NK-92 (cell line): ENCODE measurements around the gene SSH3.
A peak's percentile ranks its signal among the peaks of the same experiment; 100 is the strongest.

Experiments
- DNase-seq: peaks from one replicate; lab custom pipeline; 2025; ENCODE audit not compliant: unreplicated experiment; lab: John Stamatoyannopoulos, UW

The SSH3 gene

DNA sequence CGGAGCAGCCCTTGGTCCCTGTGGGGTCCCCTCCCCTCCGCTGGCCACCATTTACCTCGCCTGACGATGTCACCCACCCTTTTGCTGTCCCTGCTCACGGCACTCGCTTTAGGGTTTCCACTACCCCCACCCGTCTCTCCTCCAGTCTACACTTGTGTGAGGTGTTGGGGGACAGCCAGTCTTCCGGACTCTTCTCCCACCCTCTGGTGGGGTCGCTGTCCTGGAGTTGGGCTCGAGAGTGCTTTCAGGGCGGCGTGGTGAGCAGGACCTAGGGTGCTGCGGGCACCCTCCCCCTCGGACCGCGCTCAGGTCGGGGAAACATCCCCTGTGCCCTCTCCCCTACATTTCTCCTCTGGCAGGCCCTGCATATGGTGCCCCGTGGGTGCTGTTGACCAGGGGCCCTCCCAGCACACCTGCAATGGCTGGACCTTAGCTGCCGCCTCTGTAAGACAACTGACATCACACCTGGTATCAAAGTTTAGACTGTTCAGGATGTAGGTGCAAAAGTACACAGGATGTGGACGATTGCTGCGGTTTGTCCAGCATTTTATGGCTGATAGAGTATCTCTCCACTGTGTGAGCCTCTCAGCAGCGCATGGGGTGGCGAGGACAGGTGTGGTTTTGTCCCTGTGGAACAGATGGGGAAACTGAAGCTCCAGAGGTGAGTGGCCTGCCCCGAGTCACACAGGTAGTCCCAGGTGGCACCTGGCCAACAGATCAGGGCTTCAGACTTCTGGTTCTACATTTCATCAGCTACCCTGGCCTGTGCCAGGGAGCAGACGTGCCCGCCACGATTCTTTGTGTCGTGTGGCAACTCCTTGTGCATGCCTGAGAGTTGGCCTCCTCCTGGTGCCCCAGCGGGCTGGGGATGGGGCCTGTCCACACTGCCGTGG, 35.9 kb upstream of the SSH3 start:
- DNase-seq, result no peak

DNA sequence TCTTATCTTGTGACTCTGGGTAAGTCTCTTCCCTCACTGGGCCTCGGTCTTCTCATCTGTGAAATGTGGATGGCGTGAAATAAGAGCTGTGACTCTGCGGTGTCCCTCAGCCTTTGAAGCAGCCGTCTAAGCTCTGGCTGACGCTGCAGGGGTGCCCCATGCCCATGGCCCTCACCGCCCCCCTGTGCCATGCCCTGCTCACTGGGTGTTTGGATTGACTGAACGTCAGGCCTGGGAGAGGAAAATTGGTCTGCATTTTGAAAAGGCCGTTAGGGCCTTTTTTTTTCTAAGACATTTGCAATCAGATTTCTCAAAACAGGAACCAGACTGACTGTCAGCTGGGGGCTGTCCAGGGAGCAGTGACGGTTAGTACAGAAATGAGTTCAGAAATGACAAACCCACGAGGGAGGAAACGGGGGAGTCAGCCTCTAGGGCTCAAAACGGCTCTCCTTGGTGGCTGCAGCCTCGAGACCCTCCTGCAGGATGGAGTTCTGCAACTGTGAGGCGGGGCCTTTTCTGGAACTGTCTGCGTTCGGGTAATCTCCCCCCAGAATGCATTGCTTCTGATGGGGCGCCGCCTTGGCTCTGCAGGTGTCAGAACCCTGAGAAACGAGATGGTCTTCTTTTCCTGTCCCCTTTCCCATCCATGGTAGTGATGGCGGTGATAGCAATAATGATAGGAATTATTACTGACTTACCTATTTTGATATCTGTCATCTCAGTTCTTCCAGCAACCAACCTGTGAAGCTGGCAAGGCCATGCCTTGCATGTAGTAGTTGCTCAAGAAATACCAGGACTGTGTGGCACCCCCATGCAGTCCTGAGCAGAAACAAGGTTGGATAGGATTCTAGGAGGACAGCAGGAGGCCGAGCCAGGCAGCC, 35.0 kb upstream of the SSH3 start:
- no peak for DNase-seq

DNA sequence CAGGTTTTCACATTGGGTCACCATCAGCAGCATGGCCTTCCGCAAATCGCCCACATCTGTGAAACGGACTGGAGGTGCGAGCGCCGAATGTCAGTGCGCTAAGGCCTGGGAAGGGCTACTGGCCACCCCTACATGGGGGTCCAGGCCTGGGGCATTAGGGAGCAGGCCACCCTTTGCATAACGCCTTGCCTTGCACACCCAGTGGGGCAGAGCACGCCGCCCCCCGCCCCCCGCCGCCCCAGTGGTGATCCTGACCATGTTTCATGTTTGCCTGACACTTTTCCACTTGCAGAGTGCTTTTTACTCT, 34.4 kb upstream of the SSH3 start:
- no peak for DNase-seq

DNA sequence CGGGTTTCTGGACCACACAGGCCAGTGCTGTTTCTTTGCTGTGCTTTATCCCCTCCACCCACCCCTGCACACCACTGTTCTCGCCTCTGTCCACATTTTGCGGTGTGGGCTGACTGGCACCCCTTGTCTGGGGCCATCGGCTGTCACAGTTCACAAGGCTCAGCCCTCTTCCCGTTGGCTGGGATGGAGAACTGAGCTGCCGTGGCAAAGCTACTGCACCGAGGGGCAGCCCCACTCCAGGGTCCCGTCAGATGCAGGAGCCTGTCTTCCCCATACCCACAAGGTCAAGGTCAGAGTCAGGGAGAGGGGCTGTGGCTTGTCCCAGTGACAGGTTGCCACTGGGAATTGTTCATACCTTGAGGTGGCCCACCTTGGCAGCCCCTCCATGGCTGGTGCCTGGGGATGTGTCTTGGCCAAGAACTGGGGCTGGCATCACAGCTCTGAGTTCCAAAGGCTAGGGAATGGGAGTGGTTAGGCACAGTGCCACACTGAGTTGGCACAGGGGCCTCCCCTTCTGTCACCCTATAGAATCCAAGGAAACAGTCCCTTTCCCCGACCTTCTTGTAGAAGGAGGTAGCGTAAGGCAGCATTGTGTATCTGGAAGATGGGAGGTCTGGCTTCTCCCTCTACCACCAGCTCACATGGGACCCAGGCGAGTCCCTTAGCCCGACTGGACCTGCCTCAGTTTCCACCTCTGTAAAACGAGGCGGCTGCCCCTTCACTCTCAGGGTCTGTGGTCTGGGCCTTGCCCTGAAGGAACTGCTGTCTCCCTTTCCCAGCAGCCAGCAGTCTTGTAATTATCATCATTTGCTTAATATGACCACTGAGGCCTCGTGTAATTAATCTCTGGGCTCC, 33.7 kb upstream of the SSH3 start:
- DNase-seq, result no peak

DNA sequence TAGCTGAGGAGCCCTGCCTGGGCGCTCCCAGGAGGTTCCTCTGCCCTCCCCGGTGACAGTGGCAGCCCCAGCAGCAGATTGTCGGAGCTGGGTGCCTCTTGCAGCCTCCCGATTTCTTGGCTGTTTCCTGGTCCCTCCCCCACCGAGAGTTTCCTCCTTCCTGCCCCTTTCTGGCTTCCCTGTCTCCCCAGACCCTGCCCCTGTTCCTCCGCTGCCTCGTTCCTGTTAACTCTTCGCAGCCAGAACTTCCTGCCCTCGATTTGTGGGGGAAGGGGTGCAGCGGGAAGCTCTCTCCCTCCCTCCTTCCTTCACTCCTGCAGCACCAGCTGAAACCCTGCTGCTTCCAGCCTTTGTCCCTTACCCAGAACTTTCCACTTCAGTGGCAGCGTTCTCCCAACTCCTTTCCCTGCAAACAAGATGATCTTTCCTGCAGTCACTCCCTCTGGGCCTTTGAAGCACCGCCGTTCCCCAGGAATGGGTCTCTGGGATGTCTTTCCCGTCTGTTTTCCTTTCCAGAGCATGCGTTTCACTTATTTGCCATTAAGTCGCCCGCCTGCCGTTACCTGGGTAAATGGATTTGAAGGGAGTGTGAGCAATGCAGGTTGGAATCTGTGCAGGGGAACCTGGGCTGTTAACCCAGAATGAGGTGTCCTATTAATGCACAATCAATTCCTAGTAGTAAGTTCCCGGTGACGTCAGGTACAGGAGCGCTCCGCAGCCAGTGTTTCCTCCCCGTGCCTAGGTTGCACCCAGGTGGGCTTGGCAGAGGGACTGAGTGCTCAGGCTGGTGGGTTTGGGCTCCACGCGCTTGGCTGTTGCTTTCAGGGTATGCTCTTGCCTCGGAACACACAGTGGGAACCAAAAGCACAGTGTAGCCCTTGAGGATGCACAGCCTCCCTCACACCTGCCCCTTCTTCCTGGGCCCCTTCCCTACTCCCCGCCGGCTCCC, 32.8 kb upstream of the SSH3 start:
- no peak for DNase-seq

DNA sequence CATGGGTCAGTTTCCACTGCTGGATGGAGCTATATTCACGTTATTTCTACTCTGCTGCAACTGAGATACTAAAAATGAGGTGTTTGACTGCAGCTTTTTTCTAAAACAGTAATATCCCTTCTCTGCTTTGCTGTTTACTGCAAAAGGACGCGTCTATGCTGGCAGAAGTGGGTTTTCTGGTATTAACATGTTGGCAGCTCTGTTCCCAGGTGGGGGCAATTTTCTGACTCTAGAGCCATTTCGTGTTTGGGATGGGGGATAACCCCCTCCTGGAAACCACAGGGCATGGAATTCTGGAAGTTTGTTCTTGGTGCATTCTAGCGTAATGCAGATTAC, 32.2 kb upstream of the SSH3 start:
- no peak for DNase-seq

DNA sequence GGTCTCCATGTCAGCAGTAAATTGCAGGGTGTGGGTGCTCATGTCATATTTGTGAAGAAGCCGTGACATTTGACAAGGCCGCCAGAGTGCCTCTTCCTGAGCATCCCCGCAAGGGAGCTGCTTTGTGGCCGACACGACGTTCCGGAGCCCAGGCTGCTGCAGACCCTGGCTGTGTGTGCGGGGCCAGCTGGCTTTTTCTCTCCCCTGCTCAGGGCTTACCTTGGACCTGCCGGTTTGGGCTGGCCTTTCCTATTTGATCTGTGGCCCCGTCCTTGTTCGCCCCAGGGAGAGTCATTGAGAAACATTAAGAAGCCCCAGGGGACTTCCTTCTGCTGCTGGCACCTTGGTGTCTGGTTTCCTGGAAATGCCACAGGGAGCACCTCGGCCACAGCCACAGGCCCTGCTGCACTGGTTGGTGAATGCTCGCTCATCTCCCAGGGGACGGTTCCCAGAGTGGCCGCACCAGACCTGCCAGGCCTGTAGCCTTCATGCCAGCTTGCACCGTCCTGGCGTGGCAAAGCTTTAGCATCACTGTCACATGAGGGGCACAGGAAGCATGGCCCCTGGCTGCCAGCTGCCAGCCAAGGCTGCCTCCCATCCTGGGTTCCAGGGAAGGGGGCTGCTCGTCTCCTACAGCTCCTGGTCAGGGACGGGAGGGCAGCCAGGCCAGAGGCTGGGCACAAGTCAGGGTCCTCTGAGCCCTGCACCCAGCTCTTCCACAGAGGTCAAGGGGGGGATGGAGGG, 31.6 kb upstream of the SSH3 start:
- no peak for DNase-seq

DNA sequence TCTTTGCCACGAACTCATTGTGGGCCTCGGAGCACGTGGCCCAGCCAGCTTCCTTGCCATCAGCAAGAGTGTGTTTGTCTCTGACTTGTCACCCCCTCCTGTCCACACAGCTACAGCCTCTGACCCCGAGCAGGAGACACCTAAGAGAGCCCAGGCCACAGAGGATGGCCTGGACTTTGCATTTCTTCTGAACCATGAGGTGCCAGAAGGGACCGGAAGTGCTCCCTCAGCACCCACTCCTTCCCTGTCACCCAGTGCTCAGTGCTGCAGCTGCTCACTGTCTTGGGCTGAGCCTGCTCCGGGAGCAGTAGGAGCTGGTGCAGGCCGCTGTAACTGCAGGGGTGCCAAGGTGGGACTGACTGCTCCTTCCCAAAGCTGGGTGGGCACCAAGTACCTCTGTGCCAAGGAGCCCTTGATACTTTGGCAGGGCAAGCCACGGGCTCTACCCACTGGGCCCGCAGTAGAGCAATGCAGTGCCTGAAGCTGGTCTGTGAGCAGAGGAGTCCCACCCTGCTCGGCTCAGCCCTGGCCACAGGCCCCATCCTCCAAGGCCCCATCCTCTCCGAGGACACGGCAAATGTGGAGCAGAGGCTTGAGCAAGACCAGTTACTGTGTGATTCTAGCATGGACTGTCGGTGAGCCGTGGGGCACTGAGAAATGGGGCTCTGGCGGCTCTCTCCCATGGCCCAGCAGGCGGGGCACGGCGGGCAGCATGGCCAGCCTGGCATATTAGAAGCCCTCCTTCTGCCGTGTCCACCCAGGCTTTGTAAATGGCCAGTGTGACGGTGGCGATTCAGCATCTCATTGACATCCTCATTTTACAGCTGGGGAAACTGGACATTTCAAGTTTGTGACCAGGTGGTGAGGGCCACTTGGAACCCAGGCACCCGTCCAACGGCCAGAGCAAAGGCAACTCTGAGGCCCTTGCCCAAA, 30.7 kb upstream of the SSH3 start:
- DNase-seq, result no peak

DNA sequence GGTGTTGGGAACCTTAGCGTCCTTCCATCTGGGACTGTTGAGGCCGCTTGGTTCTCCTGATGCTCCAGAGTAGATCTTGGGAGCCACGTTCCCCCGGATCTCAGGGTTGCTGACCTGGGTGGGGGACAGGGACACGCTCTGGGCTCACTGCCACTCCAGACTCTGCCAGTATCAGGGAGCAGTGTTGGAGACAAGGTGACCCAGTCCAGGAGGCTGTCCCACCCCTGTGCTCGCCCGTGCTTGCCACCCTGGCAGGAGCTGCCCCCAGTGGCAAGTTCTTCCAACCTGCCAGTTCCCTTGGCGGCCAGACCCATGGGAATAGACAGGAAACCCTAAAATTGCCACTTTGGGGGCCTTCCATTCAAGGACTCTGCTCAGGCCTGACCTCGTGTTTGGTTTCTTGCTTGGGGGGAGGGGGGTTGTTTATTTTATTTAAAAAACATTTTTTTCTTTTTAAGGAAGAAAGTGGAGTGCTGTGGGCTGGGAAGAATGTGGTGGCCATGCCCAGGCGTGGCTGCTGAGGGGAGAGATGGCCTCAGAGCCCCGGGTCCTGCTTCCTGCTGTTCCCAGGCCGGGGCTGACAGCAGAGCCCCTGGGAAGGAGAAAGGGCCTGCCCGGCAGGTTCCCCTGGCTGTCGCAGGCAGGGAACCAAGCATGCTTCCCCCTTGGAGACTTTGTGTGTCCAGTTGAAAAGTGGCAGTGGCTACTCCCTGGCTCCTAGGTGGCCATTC, 29.9 kb upstream of the SSH3 start:
- DNase-seq, result no peak

DNA sequence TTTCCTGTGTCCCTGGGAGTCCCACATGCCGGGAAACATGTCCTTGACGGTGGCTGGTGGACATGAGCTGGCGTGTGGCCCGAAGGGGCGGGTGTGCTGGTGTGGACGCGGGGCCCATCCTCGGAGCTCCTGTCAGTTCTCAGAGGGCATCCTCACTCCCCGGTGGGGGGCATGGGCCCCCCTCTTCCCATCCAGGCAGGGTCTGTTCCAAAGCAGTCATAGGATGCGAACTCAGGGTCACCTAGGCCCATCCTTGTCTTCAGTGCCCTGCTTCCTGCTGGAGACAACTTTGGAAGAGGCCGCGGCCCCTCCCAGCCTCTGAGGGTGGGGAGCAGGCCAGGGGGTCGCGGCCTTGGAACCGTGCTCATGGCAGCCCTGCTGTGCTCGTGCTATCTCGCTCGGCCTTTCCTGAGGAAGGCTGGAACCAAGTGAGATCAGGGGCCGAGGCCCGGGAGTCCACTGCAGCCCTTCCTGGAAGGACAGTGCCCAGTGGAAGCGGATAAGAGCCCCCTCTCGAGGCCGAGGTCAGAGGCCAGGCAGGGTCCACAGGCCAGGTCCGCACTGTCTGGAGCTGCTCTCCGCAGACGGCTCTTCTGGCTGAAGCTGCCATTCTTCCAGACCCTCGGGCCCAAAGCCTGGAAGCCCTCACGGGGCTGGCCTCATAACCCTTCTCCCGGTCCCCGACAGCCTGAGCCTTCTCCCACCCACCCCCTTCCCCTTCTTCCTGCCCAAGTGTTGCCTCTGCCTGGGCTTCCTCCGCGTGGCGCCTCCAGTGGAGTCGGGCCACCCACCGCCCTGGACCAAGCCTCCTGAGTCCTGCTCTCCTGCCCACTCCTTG, 28.3 kb upstream of the SSH3 start:
- DNase-seq, result no peak

DNA sequence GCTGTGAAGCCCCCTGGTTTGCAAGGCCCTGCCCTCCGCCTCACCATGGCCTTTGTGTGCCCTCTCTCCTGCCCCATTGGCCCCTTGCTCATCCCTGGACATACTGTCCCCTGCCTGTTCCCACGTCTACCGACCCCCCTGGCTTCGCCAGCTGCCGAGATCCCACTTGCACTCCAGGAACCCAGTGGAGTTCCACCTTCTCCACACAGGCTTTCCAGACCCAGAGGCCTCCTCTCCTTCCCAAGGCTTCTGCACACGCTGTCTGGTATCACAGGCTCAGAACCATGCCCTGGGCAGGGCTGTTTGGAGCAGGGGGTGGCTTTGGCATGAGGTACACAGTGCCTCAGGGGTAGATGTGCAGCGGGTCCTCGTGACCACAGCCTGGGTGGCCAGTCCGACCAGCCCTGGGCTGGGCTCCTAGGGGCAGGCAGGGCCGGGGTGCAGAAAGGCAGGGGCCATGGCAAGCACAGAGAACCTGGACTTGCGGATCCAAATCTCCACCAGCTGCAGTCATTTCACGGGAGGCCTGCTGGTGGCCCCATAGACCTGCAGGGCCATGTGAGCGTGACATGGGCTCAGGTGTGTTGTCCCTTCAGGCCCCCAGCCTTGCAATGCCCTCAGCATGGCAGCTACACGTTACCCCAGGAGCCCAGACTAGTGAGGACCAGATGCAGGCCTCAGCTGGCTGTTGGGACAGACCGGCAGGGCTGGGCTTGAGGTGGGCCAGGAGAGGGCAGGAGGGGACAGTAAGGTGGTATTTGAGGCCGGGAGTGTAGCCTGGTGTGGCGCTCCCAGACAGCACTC, 27.5 kb upstream of the SSH3 start:
- DNase-seq, result no peak

DNA sequence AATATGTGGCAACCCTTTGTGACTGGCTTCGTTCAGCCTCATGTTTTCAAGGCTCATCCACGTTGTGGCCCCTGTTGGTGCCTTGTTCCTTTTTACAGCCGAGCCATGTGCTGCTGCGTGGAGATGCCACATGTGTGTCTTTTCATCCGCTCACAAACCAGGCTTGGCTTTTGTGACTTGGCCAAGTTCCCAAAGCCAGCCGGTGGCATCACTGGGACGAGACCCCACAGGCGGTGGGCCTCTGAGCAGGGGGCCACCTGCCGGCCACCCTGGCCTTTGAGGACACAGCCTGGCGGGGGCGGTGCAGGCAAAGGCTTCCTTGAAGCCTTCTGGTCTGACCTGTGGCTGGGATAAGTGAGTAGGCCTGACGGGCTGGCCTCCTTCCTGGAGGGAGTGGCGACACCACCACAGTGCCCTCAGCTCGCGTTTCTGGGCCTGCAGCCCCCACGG, 26.5 kb upstream of the SSH3 start:
- no peak for DNase-seq

DNA sequence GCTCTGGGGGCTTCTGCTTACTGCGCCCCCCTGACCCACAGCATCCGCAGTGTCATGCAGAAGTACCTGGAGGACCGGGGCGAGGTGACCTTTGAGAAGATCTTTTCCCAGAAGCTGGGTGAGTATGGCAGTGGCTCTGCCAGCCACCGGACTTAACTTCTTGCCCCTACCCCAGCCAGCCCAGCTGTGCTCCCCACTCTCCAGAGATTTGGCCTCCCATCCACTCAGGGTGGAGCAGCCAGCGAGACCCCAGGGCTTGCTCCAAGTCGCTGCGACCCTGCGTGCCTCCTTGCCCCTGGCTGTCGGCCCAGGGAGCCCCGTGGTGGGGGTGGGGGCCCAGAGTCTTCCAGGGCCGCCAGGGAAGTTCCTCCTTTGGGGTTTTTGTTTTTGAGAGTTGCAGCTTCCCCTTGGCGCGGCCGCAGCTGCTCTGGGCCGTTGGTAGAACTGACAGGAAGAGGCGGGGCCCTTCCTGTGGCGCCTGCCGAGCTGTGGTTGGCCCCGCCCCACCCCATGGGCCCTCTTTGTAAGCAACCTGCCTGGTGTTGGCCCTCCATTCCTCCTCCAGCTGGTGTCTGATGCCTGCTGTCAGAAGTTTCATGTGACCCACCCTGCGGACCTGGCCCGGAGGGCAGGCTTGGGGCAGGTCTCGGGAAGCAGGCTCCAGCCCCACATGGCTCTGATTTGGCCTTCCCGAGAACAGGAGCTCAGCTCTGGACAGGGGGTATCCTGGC, 25.9 kb upstream of the SSH3 start:
- DNase-seq, result peak; percentile 59

DNA sequence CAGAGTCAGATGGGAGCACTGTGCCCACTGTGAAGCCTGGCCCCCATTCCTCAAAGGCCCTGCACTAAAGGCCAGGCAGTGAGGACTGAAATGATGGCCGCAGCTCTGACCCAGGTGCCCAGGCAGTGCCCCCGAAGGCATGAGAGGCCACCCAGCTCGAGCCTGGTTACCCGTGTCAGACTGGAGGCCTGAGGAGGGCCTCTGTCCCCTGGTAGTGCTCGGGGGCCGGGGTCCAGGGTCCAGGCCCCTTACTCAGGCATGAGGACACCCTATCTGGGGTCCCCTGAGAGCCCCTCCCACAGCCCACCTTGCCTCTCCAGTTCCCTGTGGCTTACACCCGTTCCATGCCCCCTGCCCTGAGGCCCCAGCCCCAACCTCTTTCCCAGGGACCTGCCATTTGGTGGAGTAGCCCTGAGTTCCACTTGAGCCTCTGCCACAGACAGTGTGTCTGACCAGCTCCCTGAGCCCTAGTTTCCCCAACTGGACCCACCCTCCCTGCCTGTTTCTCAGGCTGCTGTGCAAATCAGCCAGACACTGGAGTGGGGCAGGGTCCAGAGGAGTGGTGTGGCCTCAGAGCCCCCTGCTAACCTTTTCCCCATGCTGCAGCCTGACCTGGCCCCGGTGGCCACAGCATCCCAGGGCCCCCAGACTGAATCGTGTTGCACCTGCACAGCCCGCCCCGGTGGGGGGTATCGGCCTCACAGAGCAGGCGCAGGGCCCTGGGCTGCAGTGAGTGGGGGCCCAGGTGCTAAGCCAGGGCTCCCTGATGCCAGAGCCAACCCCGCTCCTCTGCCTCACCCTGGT, 25.0 kb upstream of the SSH3 start:
- no peak for DNase-seq
